HG03558 (cell line): ENCODE results near the gene TMEM245.
"Not testable (repeated sequence)": the region's sequence is repeated elsewhere in the genome, so short reads cannot be mapped to it uniquely, and the experiment has no call there.

Experiments
- ATAC-seq: cut with Tn5 transposase; IDR thresholded peaks from one replicate; pipeline ENCODE4 v1.9.1; 2021; ENCODE audit warnings: moderate number of reproducible peaks; ENCODE audit not compliant: unreplicated experiment; ENCODE audit errors: extremely low read depth

Gene TMEM245

GRCh38 chr9:109072821-109073435, 46.8 kb downstream of the TMEM245 start:
- no peak for ATAC-seq

DNA sequence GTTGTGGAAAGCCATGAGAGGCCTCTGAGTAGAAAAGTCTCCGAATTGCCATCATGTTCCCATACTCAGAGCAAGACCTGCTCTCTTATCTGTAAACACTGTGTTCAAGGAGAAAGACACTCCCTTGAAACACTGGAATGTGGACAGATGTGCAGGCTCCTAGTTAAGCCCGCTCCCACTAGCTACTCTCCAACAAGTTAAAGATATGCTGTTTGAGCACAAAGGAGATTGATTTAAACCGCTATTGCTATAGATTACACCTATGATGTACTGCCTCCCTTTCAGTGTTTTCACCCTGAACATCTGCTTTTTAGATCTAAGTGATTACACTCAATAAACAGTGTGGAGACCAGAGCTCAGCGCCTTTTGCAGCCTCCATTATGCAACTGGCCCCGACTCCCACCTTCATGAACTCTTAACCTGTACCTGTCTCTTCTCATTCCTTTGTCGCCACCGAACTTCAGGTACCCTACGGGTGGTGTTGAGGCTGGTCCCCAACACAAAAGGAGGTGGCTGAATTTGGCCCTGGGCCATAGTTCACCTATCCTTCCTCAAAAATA, 47.5 kb downstream of the TMEM245 start:
- ATAC-seq = no peak

DNA sequence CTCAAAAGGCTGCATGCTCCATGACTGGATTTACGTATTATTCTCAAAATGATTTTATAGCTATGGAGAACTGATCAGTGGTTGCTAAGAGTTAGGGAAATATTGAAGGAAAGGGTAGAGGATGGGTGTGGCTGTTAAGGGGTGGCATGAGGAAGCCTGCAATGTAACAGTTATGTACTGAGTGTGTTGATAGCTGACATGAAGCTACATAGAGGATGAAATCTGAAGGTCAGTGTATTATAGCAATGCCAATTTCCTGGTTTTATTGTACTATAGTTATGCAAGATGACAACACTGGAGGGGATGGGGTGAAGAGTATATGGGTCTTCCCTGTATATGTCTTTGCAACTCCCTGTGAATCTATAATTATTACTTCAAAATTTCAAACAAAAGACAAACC, 51.0 kb downstream of the TMEM245 start:
- no peak for ATAC-seq

- ATAC-seq = no peak
Observed at GRCh38 chr9:109064963-109065702, 54.6 kb downstream of the TMEM245 start.

- ATAC-seq = no peak
Observed at GRCh38 chr9:109063760-109064159, 56.0 kb downstream of the TMEM245 start.

DNA sequence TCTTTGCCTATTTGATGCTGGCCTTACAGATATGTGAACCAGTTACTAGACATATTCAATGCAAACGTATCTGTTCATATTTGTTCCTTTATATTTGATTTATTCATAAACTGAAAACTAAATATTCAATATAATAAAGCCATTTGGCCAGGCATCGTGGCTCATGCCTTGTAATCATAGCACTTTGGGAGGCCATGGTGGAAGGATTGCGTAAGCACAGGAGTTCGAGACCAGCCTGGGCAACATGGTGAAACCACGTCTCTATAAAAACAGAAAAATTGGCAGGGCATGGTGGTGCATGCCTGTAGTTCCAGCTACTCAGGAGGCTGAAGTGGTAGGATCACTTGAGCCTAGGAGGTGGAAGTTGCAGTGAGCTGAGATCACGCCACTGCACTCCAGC, 57.2 kb downstream of the TMEM245 start:
- no peak for ATAC-seq

DNA sequence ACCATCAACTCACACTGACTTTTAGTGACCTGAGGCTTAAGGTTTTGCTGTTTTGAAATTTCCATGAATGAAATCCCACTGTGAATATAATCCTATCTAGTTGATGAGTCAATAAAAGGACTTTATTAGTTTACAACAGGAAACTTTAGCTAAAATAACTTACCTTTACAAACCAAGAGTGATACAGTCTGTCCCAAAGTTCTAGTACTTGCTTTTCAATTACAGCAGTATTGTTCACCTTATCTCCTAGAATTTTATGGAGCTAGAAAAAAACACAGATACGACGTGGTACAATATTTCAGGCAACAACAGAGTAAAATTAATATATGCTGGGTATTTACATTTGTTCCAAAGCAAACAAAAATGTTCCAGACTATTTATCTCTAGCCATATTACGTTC, 59.6 kb downstream of the TMEM245 start:
- no peak for ATAC-seq

DNA sequence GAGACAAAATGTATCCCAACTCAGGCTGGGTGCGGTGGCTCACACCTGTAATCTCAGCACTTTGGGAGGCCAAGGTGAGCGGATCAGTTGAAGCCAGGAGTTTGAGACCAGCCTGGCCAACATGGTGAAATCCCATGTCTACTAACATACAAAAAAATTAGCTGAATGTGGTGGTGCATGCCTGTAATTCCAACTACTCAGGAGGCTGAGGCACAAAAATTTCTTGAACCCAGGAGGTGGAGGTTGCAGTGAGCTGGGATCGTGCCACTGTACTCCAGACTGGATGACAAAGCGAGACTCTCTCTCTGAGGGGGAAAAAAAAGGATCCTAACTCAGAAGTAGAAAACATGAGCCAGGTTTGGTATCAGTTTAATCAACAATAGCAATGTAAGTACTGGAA, 66.6 kb downstream of the TMEM245 start:
- not testable (repeated sequence) for ATAC-seq

DNA sequence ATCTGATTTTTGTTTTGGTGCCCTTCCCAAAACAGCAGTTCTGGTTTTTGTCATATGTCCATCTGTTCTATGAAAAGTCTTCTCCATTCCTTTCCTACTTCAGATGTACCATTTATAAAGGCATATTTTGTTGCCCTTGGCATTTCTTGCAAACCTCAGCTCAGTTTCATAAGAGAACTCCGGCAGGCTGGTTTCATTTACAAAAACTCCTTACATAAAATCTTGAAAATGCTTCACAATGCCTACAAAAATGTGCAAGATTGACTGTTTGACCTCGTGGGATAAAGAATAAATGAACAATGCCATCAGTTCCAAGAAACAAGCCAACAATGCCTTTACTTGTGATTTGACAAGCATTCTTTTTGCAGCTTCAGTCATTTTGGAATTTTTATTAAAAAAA, 67.3 kb downstream of the TMEM245 start:
- no peak for ATAC-seq

GRCh38 chr9:109051733-109052132, 68.0 kb downstream of the TMEM245 start:
- no peak for ATAC-seq

DNA sequence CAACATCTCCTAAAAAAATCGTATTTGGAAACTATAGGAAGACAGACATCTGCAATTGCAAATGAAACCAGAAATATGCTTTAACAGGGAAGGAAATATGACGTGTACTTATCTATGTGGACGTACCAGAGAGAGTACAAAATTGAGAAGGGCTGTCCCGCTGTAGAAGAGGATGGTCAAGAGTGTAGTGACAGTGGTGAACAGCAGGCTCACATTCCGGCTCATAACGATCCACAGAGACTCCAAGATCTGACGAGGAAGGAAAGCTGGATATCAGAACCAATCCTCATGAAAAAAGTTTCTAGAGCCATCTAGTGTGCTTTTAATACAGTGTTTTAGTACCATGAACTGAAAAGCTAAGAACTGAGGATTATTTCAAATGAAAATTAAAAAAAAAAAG, 69.3 kb downstream of the TMEM245 start:
- ATAC-seq = no peak

GRCh38 chr9:109048822-109049221, 70.9 kb downstream of the TMEM245 start:
- no peak for ATAC-seq

DNA sequence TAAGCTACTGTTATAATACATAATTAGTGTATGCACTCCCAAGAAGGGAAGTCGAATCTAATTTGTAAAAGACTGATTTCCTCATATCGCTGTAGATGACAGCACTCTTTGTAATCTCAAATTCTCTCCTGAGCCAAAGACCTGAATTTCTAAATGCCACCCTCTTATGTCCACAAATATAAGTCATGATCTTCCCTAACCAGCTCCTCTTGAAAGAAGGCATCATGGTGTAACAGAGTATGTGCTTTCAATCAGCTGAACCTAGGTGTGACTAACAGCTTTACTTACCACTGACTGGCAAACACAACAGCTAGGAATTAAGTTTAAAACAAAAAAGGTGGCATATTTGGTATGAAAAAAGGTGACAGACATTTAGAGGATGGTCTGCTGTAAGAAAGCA, 72.5 kb downstream of the TMEM245 start:
- no peak for ATAC-seq

GRCh38 chr9:109046346-109046745, 73.4 kb downstream of the TMEM245 start:
- no peak for ATAC-seq

GRCh38 chr9:109043578-109043977, 76.2 kb downstream of the TMEM245 start:
- no peak for ATAC-seq

- no peak for ATAC-seq
Observed at GRCh38 chr9:109040571-109040970, 79.2 kb downstream of the TMEM245 start.

- no peak for ATAC-seq
Observed at GRCh38 chr9:109039539-109039938, 80.2 kb downstream of the TMEM245 start.

DNA sequence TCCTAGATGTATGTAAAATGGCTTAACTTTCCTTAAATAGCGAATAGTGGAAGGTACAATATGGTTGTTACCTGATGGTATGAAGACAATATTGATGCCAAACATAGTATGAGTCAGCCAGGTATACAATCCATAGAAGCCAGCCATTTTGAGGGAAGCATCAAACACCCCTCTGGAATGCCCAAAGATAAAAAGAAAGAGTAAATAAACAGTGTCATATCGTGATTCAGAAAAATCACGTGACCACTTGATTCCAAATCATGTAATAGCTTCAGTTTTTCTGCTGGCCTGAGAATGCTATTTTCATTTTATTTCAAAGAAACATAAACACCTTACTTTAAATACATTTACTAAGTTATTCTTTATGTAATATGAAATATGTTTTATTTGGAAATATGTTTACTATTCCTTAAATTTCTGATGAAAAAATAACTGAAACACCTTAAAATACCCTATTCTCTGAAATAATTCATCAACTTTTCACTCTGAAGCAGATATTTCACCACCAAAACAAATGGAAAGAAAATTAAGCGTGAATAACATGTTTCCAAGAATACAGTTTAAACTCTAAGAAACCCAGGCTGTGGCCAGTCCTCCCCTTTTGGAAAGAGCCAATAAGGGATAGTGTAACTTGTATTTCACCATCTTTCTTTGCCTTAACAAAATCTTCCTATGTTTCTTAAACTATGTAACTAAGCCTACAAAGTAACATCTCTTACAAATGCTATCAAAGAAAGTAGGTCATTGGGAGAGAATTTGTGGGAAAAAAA, 81.6 kb downstream of the TMEM245 start:
- no peak for ATAC-seq

DNA sequence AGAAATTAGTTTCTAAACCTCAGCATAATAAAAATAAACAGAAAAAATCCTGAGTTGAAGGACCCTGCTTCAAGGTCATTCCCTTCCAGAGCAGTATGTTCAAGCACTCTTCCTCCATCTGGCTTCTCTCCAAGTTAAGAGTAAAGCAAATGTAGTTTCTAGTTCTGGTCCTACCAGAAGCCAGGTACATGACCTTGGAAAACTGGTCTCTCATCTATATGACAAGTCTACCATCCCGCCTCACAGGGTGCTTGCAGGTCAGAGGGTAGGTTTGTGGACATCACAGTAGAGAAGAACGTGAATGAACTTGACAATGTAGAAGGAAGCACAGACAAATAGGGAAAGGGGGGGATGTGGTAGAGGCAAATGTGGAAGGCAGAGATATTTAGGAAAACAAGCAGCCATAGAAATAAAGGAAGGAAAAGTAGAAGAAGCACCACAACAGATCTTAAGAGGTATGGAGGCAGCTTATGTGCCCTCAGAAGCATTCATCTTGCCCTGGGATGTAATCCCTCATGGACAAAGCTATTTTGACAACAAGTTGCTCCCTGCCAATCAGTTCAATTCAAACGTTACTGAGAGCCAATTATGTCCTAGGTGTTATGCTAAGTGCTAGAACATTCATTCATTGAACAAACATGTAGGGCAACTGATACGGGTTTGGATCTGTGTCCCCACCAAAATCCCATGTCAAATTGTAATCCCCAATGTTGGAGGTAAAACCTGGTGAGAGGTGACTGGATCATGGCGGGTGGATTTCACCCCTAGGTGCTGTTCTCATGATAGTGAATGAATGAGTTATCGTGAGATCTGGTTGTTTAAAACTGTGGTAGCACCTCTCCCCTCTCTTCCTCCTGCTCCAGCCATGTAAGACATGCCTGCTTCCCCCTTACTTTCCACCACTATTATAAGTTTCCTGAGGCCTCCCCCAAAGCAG, 82.7 kb downstream of the TMEM245 start:
- ATAC-seq = no peak
